Measurements from ENCODE around the gene HMX1. TPM values are rescaled to one million over a fixed set of nuclear protein-coding genes. Genes with fewer than 3 reads are reported as not detected.

The HMX1 gene
- total RNA-seq, 4 donors from 2014 or later = 0.17 TPM; not detected in 3

- no peak overlapping the region for H3K4me3 ChIP-seq
- H3K36me3 ChIP-seq = no peaks in the 10 kb centered on the region
- intact Hi-C loops (cut with DNase I) = no loop called here
- H3K27ac ChIP-seq (replicated peaks in 1 of 4) = no peak overlapping the region
- H3K27me3 ChIP-seq = peaks cover 0 to 64% (median 0%) of the 10 kb centered on the region in 4 donors
- peaks cover 0 to 4% (median 0%) of the 10 kb centered on the region in 4 donors for H3K4me1 ChIP-seq
- no peak for DNase-seq (ENCODE audit: extremely low spot score)
- H3K9me3 ChIP-seq = peaks cover 0 to 41% (median 29%) of the 10 kb centered on the region in 4 donors
- 72% methylated on average over 3 of the region's 6 CpGs for WGBS
- no peak for TF ChIP-seq POLR2A (IDR thresholded peaks at IDR 0.05; ENCODE audit: low read depth)
- TF ChIP-seq CTCF (IDR thresholded peaks at IDR 0.05) = no peak
- no peak for TF ChIP-seq POLR2AphosphoS5 (IDR thresholded peaks at IDR 0.05)
- TF ChIP-seq EP300 (IDR thresholded peaks at IDR 0.05) = no peak
These were observed 33.0 kb upstream of the HMX1 start for GRCh38 chr4:8904666-8905065.

GRCh38 chr4:8904041-8904501, 32.4 kb upstream of the HMX1 start:
- Histone ChIP-seq H3K36me3 (no peaks in the 10 kb centered on the region), H3K4me1 (no peaks in the 10 kb centered on the region), H3K4me3 (no peak overlapping the region), H3K27ac (replicated peaks in 1 of 4) (no peak overlapping the region), H3K9me3 (peaks cover 0 to 41% (median 31%) of the 10 kb centered on the region in 4 donors), H3K27me3 (peaks cover 0 to 69% (median 0%) of the 10 kb centered on the region in 4 donors)
- no peak for TF ChIP-seq POLR2AphosphoS5 (IDR thresholded peaks at IDR 0.05)
- no peak for TF ChIP-seq CTCF (IDR thresholded peaks at IDR 0.05)
- TF ChIP-seq POLR2A (IDR thresholded peaks at IDR 0.05; ENCODE audit: low read depth) = no peak
- no peak for TF ChIP-seq EP300 (IDR thresholded peaks at IDR 0.05)
- WGBS = 89% methylated on average over 9 of the region's 9 CpGs
- intact Hi-C loops (cut with DNase I) = no loop called here
- no peak for DNase-seq (ENCODE audit: extremely low spot score)

- intact Hi-C loops (cut with DNase I) = no loop called here
- Histone ChIP-seq H3K27me3 (peaks cover 0 to 70% (median 0%) of the 10 kb centered on the region in 4 donors), H3K36me3 (no peaks in the 10 kb centered on the region), H3K4me1 (no peaks in the 10 kb centered on the region), H3K9me3 (peaks cover 0 to 41% (median 31%) of the 10 kb centered on the region in 4 donors), H3K4me3 (no peak overlapping the region), H3K27ac (replicated peaks in 1 of 4) (no peak overlapping the region)
- 85% methylated on average over 6 of the region's 6 CpGs for WGBS
- TF ChIP-seq POLR2A (IDR thresholded peaks at IDR 0.05; ENCODE audit: low read depth) = no peak
- no peak for TF ChIP-seq EP300 (IDR thresholded peaks at IDR 0.05)
- TF ChIP-seq POLR2AphosphoS5 (IDR thresholded peaks at IDR 0.05) = no peak
- TF ChIP-seq CTCF (IDR thresholded peaks at IDR 0.05) = no peak
- no peak for DNase-seq (ENCODE audit: extremely low spot score)
These were observed 29.7 kb upstream of the HMX1 start for GRCh38 chr4:8901335-8901734.

GRCh38 chr4:8900588-8900987, 28.9 kb upstream of the HMX1 start:
- H3K27ac ChIP-seq (replicated peaks in 1 of 4) = no peak overlapping the region
- peaks cover 0 to 70% (median 0%) of the 10 kb centered on the region in 4 donors for H3K27me3 ChIP-seq
- H3K9me3 ChIP-seq = peaks cover 0 to 41% (median 31%) of the 10 kb centered on the region in 4 donors
- H3K4me3 ChIP-seq = no peak overlapping the region
- intact Hi-C loops (cut with DNase I) = no loop called here
- no peak for TF ChIP-seq POLR2AphosphoS5 (IDR thresholded peaks at IDR 0.05)
- TF ChIP-seq CTCF (IDR thresholded peaks at IDR 0.05) = no peak
- no peak for TF ChIP-seq POLR2A (IDR thresholded peaks at IDR 0.05; ENCODE audit: low read depth)
- no peak for TF ChIP-seq EP300 (IDR thresholded peaks at IDR 0.05)
- H3K4me1 ChIP-seq = no peaks in the 10 kb centered on the region
- no peaks in the 10 kb centered on the region for H3K36me3 ChIP-seq
- WGBS = 95% methylated on average over 6 of the region's 6 CpGs
- DNase-seq (ENCODE audit: extremely low spot score) = no peak

GRCh38 chr4:8898419-8898818, 26.8 kb upstream of the HMX1 start:
- Histone ChIP-seq H3K27ac (replicated peaks in 1 of 4) (no peak overlapping the region), H3K4me1 (peaks cover 0 to 10% (median 9%) of the 10 kb centered on the region in 4 donors), H3K9me3 (peaks cover 0 to 38% (median 30%) of the 10 kb centered on the region in 4 donors), H3K4me3 (no peak overlapping the region), H3K27me3 (peaks cover 0 to 72% (median 18%) of the 10 kb centered on the region in 4 donors), H3K36me3 (no peaks in the 10 kb centered on the region)
- intact Hi-C loops (cut with DNase I) = no loop called here
- 50% methylated on average over 10 of the region's 10 CpGs for WGBS
- no peak for DNase-seq (ENCODE audit: extremely low spot score)
- TF ChIP-seq POLR2AphosphoS5 (IDR thresholded peaks at IDR 0.05) = no peak
- TF ChIP-seq POLR2A (IDR thresholded peaks at IDR 0.05; ENCODE audit: low read depth) = no peak
- TF ChIP-seq CTCF (IDR thresholded peaks at IDR 0.05) = no peak
- TF ChIP-seq EP300 (IDR thresholded peaks at IDR 0.05) = no peak
